Measurements from ENCODE around the gene CELF2.

CELF2 gene

DNA sequence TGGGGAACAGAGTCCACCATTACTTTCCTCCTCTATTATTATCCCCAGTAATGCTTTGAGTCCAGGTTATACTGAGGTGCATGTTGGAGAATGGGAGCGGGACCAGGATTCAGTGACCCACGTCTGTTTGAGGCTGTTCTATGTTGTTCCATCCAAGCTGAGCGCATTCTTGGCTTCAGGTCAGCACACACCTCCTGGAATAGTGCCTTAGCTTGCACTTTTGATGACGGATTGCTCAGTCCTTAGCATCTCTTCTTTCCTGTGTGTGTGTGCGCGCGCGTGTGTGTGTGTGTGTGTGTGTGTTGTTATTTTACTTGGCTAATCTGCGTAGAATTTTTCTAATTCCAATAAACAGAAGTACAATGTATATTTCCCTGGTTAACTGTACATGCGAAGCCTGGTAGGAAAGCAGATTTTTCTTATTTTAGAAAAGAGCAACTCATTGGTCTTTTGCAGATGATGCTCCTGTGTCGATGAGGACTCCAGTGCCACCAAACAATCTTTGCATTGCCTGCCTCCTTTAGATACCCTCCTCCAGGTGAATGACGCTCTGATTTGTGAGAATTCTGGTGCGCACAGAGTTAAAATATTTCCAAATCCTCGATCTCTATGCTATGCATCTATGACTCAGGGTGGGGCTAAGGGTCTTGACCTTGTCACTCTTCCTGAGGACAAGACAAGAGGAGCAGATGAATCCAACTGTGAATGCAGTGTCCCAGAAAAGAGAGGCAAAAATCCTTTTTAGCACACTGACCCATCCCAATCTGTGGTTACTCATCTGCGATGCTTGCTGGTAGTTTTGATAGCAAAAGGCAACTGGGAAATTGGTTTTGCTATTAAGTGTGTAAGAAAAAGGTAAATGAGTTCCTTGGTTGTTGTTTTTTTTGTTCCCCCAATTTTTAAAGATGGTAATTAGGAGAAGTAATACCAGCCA, 13.3 kb upstream of the CELF2 start:
- no peak for DNase-seq (ENCODE audit: low read depth in 3 of 3)

DNA sequence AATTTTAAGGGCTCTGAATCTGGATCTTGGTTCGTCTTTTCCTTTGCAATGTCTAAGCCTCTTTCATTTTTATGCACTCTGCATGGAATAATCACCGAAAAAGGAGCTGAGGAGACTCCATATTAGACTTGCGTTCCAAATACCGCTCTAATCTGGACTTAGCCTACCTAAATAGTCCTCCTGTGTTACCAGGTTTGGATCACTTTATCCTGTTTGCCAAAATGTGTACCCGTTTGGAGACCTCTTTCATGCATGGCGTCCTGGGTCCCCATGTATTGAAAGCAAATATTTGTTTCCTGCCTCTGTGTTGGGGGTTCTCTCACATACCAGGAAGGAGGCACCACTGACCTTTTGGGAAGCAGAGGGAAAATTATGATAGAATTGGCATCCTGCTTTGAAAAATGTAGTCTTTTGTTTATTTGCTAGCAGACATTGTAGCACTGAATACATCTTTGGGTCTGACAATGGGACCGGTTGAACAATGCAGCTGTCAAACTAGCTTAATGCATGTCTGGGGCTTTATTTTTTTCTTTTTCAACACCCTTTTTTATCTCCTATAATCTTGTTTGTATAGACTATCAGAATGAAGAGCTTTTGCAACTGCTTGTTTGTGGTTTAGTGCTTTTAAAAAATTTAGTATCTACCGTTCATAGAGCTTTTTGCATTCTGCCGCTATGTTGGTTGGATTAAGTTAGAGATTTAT, 11.8 kb upstream of the CELF2 start:
- no peak for DNase-seq (ENCODE audit: low read depth in 3 of 3)

DNA sequence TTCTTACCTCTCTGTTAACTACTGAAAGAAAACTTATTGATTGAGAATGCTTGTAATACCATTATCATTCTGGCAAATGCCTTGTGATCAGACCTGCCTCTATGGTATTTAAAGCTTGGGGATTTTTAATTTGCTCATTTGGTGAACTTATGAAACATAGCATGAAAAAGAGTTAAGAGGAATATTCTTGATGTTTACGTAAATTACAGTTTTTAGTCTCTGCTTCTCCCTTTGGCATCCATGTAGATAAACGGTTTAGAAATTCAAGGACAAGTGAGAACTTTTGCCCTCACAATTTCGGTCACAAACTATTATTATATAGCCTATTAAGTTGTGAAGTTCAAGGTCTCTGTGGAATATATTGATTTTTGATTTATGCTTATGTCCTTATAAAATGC, 11.2 kb upstream of the CELF2 start:
- DNase-seq (ENCODE audit: low read depth in 3 of 3) = no peak

DNA sequence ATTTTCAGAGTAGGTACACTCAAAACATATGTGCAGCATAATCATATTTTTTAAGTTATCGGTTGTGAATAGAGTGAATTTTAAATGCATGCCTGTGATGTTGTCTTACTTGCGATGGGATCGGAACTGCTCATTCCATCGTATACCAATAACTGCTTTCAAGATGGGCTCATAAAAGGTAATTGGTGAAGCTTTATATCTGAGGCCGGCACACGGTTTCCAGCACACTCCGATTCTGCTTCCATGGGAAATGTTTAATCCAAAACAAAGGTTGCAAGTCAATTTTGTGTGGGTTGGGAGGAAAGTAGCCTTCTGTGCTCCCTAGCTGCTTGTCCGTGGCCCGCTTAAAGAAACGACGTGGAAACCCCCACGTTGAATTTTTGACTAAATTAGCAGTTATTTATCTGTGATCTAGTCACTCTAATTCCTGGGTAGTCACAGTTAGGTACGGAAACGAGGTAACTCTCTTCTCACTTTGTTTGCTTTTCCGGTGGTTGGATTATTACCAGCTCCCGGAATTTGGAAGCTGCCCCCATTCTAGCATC, 10.1 kb upstream of the CELF2 start:
- DNase-seq (ENCODE audit: low read depth in 3 of 3) = no peak

DNA sequence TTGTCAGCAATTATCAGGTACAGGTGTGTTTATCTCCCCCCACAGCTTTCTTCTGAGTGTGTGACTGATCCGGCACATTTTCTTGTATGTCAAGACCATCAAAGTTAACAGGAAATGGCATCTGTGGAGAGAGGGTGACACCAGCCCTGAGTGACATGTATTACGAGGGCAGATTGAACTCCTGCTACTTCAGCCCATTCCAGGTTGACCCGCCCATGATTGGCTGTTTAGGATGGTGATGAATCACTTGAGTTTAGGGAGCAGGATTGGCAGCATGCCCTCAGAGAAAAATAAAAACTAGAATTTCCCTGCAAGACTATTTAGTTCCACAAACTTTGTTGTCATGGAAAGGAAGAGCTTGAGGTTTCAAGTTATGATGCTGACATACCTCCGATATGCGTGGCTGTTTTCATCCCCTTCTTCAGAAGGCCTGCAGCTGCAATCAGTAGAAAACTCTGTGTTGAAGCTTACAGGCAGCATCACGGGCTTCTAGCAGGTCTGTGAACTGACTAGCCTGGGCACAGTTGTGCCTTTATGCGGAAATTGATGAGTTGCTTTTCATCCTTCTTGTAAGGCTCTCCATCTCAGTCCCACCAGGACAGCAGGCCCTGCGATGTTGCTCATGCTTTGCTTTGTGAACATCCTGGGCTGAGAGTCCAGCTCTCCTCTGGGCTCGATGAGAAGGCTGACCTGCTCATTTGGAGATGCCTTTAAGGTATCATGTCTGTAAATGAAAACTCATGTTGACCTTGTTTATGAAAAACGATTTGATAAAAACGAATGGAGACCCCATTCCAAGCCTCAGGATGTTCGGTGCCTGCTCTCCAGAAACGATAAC, 8.0 kb upstream of the CELF2 start:
- no peak for DNase-seq (ENCODE audit: low read depth in 3 of 3)

DNA sequence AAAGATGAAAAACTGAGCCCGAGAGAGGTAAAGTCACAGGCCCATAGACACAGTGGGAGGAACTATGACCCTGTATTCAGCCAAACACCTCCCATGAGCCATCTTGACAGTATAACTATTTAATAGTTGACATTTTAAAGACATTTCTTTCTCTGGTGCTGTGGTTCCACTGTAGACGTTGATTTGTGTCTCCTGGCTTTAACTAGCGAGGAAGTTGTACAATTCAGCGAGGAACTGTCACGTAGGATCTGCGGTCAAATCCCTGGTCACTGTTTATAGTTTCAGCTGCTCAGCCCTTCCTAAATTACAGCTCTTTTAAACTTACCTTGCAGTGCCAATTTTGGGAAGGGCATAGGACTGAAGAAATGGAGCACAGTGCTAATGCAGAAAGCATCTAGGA, 7.1 kb upstream of the CELF2 start:
- no peak for DNase-seq (ENCODE audit: low read depth in 3 of 3)

DNA sequence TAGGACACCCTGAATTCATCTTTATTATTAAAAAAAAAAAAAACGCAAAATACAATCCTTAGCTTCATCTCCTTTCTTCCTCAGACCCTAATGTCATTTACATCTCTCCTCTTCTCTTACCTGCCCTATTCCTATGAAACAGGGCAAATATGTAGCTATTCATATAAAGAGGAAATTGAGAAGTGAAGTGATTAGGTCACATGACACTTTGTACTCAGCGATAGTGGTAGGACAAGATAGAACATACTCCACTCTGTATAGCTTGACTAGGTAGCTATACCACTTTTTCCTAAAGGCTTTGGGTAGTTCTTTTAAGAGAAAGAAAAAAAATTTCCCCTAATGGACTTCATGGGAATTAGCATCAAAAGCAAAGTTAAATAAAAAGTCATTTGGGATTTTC, 6.2 kb upstream of the CELF2 start:
- no peak for DNase-seq (ENCODE audit: low read depth in 3 of 3)

DNA sequence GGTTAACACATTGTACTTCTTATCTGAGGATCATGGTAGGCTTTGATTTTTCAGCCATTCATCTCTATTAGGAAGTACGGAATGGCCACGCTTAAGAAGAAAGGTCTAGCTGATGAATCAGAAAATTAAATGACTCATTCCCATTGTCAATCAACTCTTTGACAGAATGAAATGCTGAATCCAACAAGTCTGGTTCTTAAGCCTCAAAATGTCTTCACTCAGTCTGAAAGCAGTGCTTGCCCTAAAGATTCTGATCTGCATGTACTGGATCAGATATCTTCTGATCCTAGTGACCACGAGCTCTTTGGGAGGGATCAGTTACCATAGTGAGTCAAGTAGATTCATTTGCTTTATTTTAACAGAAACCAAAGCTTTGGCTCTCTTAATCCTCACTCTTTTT, 5.7 kb upstream of the CELF2 start:
- no peak for DNase-seq (ENCODE audit: low read depth in 3 of 3)

DNA sequence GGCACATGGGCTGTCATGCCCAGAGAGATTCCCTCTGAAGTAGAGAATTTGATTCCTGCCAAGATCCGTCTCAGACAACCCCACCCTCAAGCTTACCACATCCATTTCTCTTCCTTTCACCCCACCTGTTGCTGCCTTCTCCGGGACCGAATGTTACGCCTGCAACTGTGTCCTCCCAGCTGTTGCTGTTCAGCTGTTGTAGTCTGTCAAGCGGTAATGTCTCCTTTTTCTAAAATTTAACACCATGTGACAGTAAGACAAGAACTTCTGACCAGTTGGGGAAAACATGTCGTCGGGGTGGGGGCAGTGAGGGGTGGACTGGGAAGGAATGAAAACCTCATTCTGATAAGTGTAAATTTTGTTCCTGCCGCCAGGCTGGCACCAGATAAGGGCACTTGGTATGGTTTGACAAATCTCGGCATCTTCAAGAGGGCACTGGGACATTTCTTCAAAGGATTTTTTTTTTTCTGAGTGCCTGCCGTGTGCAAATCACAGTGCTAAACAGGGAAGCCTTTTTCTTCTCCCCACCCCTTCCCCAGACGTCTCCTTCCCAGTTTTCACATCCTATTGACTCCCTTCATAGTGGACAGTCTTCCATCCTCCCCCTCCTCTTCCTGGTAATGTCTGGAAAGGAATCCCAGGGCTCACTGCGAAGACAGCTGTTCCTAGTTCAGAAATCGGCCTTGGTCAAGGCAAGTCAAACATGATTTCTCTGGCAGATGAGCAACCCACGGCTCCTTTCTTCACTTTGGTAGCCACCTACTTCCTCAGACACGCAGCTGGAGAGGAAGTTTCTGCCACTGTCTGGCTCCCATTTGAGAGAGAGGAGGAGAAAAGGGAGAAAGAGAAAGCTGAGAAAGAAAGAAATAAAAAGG, 5.0 kb upstream of the CELF2 start:
- DNase-seq (ENCODE audit: low read depth in 3 of 3) = no peak

DNA sequence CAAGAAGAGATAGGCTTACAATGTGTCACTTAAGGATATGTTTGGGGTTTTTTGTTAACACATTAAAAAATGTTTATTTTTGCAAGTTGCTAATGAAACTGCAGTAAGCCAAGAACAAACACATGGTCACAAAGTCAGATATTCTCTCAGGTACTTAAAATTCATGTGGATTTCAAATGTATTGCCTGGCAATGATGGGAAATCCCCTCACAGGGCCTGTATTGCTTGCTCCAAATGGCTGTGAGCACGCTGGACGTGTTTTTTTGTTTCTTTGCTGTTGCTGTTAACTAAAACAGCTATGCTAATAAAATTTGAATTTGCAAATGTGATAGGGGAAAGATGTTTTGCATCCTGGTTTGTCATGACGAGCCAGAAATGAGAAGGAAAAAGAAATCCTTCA, 3.8 kb upstream of the CELF2 start:
- DNase-seq (ENCODE audit: low read depth in 3 of 3) = no peak

DNA sequence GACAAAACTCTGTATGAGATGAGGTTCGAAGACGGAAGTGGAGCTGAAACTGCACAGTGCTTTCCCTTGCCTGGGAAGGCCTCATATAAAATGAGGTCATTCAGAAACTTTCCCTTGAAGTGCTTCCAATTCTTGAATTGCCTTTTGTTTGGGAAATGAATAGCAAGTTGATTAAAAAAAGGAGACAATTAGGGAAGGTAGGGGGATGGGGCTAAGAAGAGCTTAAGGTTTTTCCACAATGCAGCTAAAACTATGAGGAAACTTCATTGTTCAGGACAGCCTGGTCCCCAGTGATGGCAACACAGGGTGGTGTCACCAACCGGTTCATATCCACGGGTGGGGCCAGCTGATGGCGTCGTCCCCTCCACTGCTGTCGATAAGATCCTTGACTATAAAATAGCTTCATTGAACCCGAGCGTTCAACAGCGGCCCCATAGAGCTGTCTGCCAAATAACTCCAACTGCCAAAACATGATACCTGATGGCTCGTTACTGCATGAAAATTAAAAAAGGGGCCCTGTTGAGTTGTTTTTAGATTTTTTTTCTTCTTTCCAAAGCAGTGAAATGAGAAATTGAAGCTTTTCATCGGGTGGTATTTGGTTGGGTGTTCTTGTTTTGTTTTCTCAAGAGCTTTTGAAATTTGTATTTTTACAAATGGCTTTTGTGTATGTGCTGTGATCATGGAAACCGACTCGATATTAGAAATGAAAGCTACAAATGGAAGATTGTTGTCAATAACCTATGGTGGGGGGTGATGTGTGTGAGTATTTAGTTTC, 2.8 kb upstream of the CELF2 start:
- DNase-seq (ENCODE audit: low read depth in 3 of 3) = no peak

DNA sequence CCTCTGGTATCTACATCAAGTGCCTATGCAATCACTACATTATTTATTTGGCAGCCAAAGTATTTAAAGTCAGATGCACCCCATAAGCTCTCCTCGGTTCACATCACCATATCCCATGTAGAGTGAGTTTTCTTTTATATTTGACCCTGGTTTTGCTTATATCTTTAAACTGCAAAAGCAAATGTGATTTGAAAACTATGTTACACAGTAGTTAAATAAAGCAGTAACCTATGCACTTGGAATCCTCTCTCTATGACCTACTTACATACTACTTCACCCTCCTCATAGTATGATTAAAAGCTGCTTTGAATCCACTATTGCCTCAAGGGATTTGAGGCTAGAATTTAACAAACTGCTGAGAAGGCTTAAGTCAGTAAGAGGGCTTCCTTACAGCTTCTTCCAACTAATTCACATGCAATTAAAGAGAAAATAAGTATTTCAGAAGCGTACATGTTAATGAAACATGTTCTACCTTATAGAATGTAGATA, 2.2 kb upstream of the CELF2 start:
- DNase-seq (ENCODE audit: low read depth in 3 of 3) = no peak

DNA sequence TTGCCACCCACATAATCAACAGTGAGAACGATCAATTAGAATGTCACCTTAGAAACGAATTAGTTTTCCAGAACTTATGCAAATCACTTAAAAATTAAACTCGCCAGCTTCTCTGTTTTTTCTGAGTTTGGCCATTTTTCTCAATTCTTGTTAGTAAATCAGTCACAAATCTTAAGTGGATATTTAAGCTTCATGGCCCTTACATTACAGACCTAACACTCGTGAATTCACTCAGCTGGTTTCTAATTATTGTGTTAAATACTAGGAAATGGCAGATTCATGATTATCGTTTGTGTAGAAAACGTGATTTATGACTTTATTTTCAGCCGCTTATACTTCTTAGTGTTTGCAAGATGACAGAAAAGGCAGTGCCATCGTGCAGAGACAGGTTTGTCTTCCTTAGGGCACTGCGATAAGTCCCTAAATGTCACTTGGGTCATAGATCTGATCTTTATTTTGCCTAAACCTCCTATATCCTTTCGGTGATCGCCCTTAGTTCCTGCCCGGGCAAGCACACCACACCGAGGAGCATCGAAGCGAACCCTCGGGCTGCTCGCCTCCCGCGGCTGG, 587 bp upstream of the CELF2 start:
- DNase-seq (ENCODE audit: low read depth in 3 of 3) = no peak

DNA sequence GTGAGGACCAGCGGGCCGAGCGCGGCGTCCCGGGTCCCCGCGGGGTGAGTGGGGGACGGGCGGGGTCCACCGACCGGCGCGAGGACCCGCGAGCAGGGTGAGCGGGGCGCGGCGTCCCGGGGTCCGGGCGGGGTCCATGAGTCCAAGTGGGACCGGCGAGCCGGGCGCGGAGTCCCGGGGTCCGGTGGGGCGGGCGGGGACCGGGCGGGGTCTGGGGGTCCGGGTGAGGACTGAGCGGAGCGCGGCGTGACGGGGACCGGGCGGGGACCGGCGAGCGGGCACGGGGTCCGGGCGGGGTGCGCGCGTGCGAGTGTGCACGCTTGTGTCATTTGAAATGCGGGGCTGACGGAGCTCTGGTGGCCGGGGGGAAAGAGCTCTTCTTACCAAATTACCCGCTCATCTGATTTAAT, 765 bp downstream of the CELF2 start:
- no peak for DNase-seq (ENCODE audit: low read depth in 3 of 3)

DNA sequence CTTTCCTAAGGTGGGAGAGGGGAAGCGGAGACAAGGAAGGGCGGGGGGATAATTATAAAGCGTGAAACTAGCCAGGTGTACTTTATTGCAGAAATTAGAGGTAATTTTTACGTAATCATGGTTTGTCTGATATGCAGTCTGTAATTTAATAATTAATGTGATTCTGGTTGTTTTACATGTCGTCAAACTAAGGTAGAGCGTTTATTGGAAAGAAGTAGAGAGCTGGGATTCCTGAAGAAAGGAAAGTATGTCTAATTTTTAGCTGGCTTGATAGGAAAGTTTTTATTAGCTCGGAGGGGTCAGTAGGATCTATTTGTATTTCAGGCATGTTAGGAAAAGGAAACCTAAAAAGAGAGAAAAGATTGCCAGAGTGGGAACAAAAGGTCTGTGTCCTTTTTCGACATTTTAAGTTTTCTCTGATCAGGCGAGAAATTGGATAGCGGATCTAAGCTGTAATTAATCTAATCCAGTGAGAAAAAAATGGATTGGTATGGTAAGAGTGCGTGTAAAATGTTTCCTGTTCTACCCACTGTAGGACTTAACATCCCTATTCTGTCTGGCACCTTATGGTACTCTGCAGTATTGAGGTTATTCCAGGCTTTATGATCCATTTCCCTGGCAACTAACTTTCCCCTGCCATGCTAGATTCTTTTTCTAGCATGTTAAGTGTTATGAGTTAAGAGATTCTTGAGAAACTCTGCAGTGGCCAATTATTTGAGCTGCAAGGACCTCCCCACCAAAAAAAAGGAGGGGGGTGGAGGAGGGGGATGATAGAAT, 1.4 kb downstream of the CELF2 start:
- DNase-seq (ENCODE audit: low read depth in 3 of 3) = no peak

DNA sequence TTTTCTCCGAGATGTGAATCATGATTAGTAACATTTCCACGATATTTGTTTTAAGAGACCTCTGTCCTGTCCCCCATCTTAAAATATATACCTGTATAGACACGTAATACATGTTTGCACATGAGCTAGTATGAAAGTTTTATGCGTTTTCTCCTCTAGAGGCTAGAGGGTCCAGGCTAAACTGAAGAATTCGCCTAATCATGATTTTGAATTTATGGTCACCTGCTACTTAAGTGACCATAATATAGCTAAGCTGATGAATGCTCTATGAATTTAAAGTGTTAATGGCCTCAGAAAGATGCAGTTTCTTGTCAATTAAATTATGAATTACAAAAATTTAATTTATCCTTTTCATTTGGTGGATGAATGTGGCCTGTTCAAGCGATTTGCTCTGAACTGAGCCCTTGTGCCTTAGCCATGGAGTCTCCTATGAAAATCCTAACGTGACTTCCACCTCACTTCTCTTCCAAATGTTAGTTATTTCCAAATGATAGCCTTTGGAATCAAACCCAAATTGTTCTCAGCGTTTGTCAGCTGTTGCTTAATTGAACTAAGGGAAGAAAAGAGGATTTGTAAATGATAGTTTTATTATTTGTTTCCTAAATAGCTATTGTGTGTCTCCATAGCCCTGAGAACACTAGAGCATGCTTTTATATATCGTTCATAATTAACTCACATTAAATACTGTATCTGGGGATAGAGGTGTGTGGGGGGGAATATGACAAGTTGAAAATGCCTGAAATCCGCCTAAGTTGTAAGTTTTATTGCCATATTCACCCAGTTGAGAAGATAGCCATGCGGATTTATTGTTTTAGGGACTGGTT, 2.3 kb downstream of the CELF2 start:
- DNase-seq (ENCODE audit: low read depth in 3 of 3) = no peak

DNA sequence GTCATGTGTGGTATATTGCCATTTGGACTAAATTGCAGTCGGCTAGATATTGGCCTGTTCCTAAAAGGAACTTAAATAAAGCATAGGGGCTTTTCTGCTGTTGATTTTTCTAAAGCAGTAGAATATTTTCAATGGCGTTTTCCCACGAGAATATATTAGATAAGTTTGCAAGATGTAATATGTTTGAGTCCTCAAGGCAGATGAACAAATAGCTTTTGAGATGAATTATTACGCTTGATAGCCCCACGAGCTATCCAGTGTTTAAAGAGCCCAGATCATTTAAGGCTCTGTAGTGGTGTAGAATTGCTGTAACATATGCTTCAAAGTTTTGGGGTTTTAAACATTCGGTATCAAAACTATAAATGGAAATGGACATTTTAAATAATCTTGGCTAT, 2.9 kb downstream of the CELF2 start:
- DNase-seq (ENCODE audit: low read depth in 3 of 3) = no peak

DNA sequence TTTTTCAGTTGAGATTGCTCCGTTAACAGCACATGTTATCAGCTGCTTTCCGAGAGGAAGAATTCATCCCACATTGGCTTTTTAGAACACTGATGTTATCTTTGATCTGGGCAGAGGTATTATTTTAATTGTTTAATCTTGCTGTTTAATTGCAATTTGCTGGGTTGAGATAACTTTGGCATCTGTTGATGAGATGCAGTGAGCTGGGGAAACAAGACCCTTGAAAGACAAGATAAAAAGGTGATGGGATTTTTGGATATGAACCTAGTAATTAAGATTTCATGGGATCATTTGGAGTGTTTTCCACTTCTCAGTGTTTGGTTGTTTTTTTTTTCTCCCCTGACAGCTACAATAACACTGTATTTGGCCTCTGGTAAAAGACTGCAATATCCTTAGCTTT, 4.5 kb downstream of the CELF2 start:
- no peak for DNase-seq (ENCODE audit: low read depth in 3 of 3)

Measured in stimulated activated CD4-positive, alpha-beta T cell treated with anti-CD3 and anti-CD28 coated beads, TNF-alpha, amount 100 ng/mL, for 48 hours (primary cell).